ENCODE data around the gene ADAMTSL2.
A peak's percentile ranks its signal among the peaks of the same experiment; 100 is the strongest.

ADAMTSL2 gene

GRCh38 chr9:133527444-133527920 lies 7.0 kb upstream of the ADAMTSL2 start:
- no CpG with 5 or more reads among the region's 18 CpGs for WGBS, 2 donors (ENCODE audit: extremely low coverage in 2 of 2, insufficient read length in 2 of 2, insufficient replicate concordance in 1 of 2)
- no peak overlapping the region for H3K9ac ChIP-seq (ENCODE audit: low read depth, low read length, poor library complexity)
- no peak overlapping the region for H3K4ac ChIP-seq (ENCODE audit: low read length)
- no peak overlapping the region for H2BK12ac ChIP-seq (ENCODE audit: low read length)
- peaks cover 24 to 31% of the 10 kb centered on the region in 2 donors for H3K4me1 ChIP-seq (ENCODE audit: control insufficient read depth in 2 of 2, insufficient read depth in 1 of 2, low read depth in 1 of 2, low read length in 2 of 2)
- no peaks in the 10 kb centered on the region for H3K79me1 ChIP-seq (ENCODE audit: low read depth, low read length)
- H3K9me3 ChIP-seq (replicated peaks in 1 of 2; ENCODE audit: control insufficient read depth in 2 of 2, insufficient read depth in 1 of 2, low read depth in 1 of 2, low read length in 2 of 2), result no peaks in the 10 kb centered on the region
- peaks cover 0 to 38% (median 2%) of the 10 kb centered on the region in 3 experiments for H3K27me3 ChIP-seq (ENCODE audit: control insufficient read depth in 3 of 3, insufficient read depth in 3 of 3, low read depth in 1 of 3, low read length in 3 of 3)
- no peak overlapping the region for H4K8ac ChIP-seq (ENCODE audit: low read depth, low read length)
- H3K14ac ChIP-seq (ENCODE audit: low read length), result no peak overlapping the region
- H3K4me2 ChIP-seq (ENCODE audit: insufficient read depth, low read length, poor library complexity, severe bottlenecking), result peak overlapping the region; percentile 13
- no peak overlapping the region for H2BK5ac ChIP-seq (ENCODE audit: low read length)
- no peak overlapping the region for H4K91ac ChIP-seq (ENCODE audit: low read depth, low read length, poor library complexity)
- no peak overlapping the region for H3K27ac ChIP-seq (replicated peaks; ENCODE audit: low read length)
- peak overlapping the region; percentile 85 for H2AFZ ChIP-seq (ENCODE audit: low read length)
- H3K23ac ChIP-seq (ENCODE audit: low read depth, low read length, poor library complexity), result no peak overlapping the region
- peak overlapping the region; percentile 78 for H3K18ac ChIP-seq (ENCODE audit: low read length)
- no peaks in the 10 kb centered on the region for H3K36me3 ChIP-seq (replicated peaks in 1 of 2; ENCODE audit: control insufficient read depth in 2 of 2, insufficient read depth in 2 of 2, low read length in 2 of 2)
- H2BK15ac ChIP-seq (ENCODE audit: low read length), result no peak overlapping the region
- no peak overlapping the region for H2AK5ac ChIP-seq (ENCODE audit: low read depth, low read length)
- H2BK120ac ChIP-seq (ENCODE audit: low read depth, low read length), result no peak overlapping the region
- H3K4me3 ChIP-seq (ENCODE audit: low read length in 2 of 2), result no peak overlapping the region
- no peak for DNase-seq (ENCODE audit: low spot score)

GRCh38 chr9:133528001-133528875 lies 6.3 kb upstream of the ADAMTSL2 start:
- no peak overlapping the region for H3K9ac ChIP-seq (ENCODE audit: low read depth, low read length, poor library complexity)
- peaks cover 0 to 39% (median 2%) of the 10 kb centered on the region in 3 experiments for H3K27me3 ChIP-seq (ENCODE audit: control insufficient read depth in 3 of 3, insufficient read depth in 3 of 3, low read depth in 1 of 3, low read length in 3 of 3)
- no peak overlapping the region for H4K91ac ChIP-seq (ENCODE audit: low read depth, low read length, poor library complexity)
- H3K4me1 ChIP-seq (ENCODE audit: control insufficient read depth in 2 of 2, insufficient read depth in 1 of 2, low read depth in 1 of 2, low read length in 2 of 2), result peaks cover 24 to 29% of the 10 kb centered on the region in 2 donors
- no peak overlapping the region for H4K8ac ChIP-seq (ENCODE audit: low read depth, low read length)
- no peak overlapping the region for H3K27ac ChIP-seq (replicated peaks; ENCODE audit: low read length)
- H2BK15ac ChIP-seq (ENCODE audit: low read length), result peak overlapping the region; percentile 28
- peak overlapping the region; percentile 17 for H2BK120ac ChIP-seq (ENCODE audit: low read depth, low read length)
- no peak for DNase-seq (ENCODE audit: low spot score)
- H3K23ac ChIP-seq (ENCODE audit: low read depth, low read length, poor library complexity), result no peak overlapping the region
- H3K4me3 ChIP-seq (ENCODE audit: low read length in 2 of 2), result no peak overlapping the region
- no peaks in the 10 kb centered on the region for H3K36me3 ChIP-seq (replicated peaks in 1 of 2; ENCODE audit: control insufficient read depth in 2 of 2, insufficient read depth in 2 of 2, low read length in 2 of 2)
- H3K18ac ChIP-seq (ENCODE audit: low read length), result peak overlapping the region; percentile 78
- no peak overlapping the region for H3K4me2 ChIP-seq (ENCODE audit: insufficient read depth, low read length, poor library complexity, severe bottlenecking)
- H2AK5ac ChIP-seq (ENCODE audit: low read depth, low read length), result peak overlapping the region; percentile 90
- H2BK5ac ChIP-seq (ENCODE audit: low read length), result no peak overlapping the region
- WGBS, 2 donors (ENCODE audit: extremely low coverage in 2 of 2, insufficient read length in 2 of 2, insufficient replicate concordance in 1 of 2), result no CpG with 5 or more reads among the region's 22 CpGs
- H3K79me1 ChIP-seq (ENCODE audit: low read depth, low read length), result no peaks in the 10 kb centered on the region
- H3K4ac ChIP-seq (ENCODE audit: low read length), result no peak overlapping the region
- H2AFZ ChIP-seq (ENCODE audit: low read length), result peak overlapping the region; percentile 85
- no peak overlapping the region for H2BK12ac ChIP-seq (ENCODE audit: low read length)
- H3K9me3 ChIP-seq (replicated peaks in 1 of 2; ENCODE audit: control insufficient read depth in 2 of 2, insufficient read depth in 1 of 2, low read depth in 1 of 2, low read length in 2 of 2), result no peaks in the 10 kb centered on the region
- peak overlapping the region; percentile 39 for H3K14ac ChIP-seq (ENCODE audit: low read length)

GRCh38 chr9:133528876-133529241 lies 5.6 kb upstream of the ADAMTSL2 start:
- Histone ChIP-seq H3K4me2 (ENCODE audit: insufficient read depth, low read length, poor library complexity, severe bottlenecking) (no peak overlapping the region), H4K91ac (ENCODE audit: low read depth, low read length, poor library complexity) (no peak overlapping the region), H2BK120ac (ENCODE audit: low read depth, low read length) (peak overlapping the region; percentile 17), H3K14ac (ENCODE audit: low read length) (no peak overlapping the region), H3K23ac (ENCODE audit: low read depth, low read length, poor library complexity) (no peak overlapping the region), H2BK5ac (ENCODE audit: low read length) (no peak overlapping the region), H3K9me3 (replicated peaks in 1 of 2; ENCODE audit: control insufficient read depth in 2 of 2, insufficient read depth in 1 of 2, low read depth in 1 of 2, low read length in 2 of 2) (no peaks in the 10 kb centered on the region), H3K36me3 (replicated peaks in 1 of 2; ENCODE audit: control insufficient read depth in 2 of 2, insufficient read depth in 2 of 2, low read length in 2 of 2) (no peaks in the 10 kb centered on the region), H3K79me1 (ENCODE audit: low read depth, low read length) (no peaks in the 10 kb centered on the region), H3K27me3 (ENCODE audit: control insufficient read depth in 3 of 3, insufficient read depth in 3 of 3, low read depth in 1 of 3, low read length in 3 of 3) (peaks cover 0 to 43% (median 9%) of the 10 kb centered on the region in 3 experiments), H2BK12ac (ENCODE audit: low read length) (no peak overlapping the region), H4K8ac (ENCODE audit: low read depth, low read length) (no peak overlapping the region), H3K4ac (ENCODE audit: low read length) (no peak overlapping the region), H3K4me1 (ENCODE audit: control insufficient read depth in 2 of 2, insufficient read depth in 1 of 2, low read depth in 1 of 2, low read length in 2 of 2) (peaks cover 29 to 30% of the 10 kb centered on the region in 2 donors), H2BK15ac (ENCODE audit: low read length) (peak overlapping the region; percentile 6), H3K4me3 (ENCODE audit: low read length in 2 of 2) (no peak overlapping the region), H3K18ac (ENCODE audit: low read length) (peak overlapping the region; percentile 54), H2AK5ac (ENCODE audit: low read depth, low read length) (peak overlapping the region; percentile 90), H2AFZ (ENCODE audit: low read length) (no peak overlapping the region), H3K9ac (ENCODE audit: low read depth, low read length, poor library complexity) (no peak overlapping the region), H3K27ac (replicated peaks; ENCODE audit: low read length) (no peak overlapping the region)
- no CpG with 5 or more reads among the region's 11 CpGs for whole genome bisulfite sequencing, 2 donors (ENCODE audit: extremely low coverage in 2 of 2, insufficient read length in 2 of 2, insufficient replicate concordance in 1 of 2)
- DNase-seq (ENCODE audit: low spot score), result no peak

GRCh38 chr9:133529457-133529856 lies 5.0 kb upstream of the ADAMTSL2 start:
- Histone ChIP-seq H4K8ac (ENCODE audit: low read depth, low read length) (no peak overlapping the region), H2BK12ac (ENCODE audit: low read length) (no peak overlapping the region), H2BK120ac (ENCODE audit: low read depth, low read length) (peak overlapping the region; percentile 38), H3K9me3 (replicated peaks in 1 of 2; ENCODE audit: control insufficient read depth in 2 of 2, insufficient read depth in 1 of 2, low read depth in 1 of 2, low read length in 2 of 2) (no peaks in the 10 kb centered on the region), H3K36me3 (replicated peaks in 1 of 2; ENCODE audit: control insufficient read depth in 2 of 2, insufficient read depth in 2 of 2, low read length in 2 of 2) (no peaks in the 10 kb centered on the region), H3K27ac (replicated peaks; ENCODE audit: low read length) (no peak overlapping the region), H3K4me2 (ENCODE audit: insufficient read depth, low read length, poor library complexity, severe bottlenecking) (no peak overlapping the region), H3K23ac (ENCODE audit: low read depth, low read length, poor library complexity) (no peak overlapping the region), H3K27me3 (ENCODE audit: control insufficient read depth in 3 of 3, insufficient read depth in 3 of 3, low read depth in 1 of 3, low read length in 3 of 3) (peaks cover 0 to 49% (median 13%) of the 10 kb centered on the region in 3 experiments), H2AK5ac (ENCODE audit: low read depth, low read length) (peak overlapping the region; percentile 93), H3K14ac (ENCODE audit: low read length) (no peak overlapping the region), H3K79me1 (ENCODE audit: low read depth, low read length) (no peaks in the 10 kb centered on the region), H3K4ac (ENCODE audit: low read length) (no peak overlapping the region), H2BK15ac (ENCODE audit: low read length) (no peak overlapping the region), H3K18ac (ENCODE audit: low read length) (no peak overlapping the region), H3K4me3 (ENCODE audit: low read length in 2 of 2) (no peak overlapping the region), H2AFZ (ENCODE audit: low read length) (no peak overlapping the region), H3K9ac (ENCODE audit: low read depth, low read length, poor library complexity) (peak overlapping the region; percentile 27), H2BK5ac (ENCODE audit: low read length) (no peak overlapping the region), H3K4me1 (ENCODE audit: control insufficient read depth in 2 of 2, insufficient read depth in 1 of 2, low read depth in 1 of 2, low read length in 2 of 2) (peaks cover 33 to 35% of the 10 kb centered on the region in 2 donors), H4K91ac (ENCODE audit: low read depth, low read length, poor library complexity) (no peak overlapping the region)
- no CpG with 5 or more reads among the region's 7 CpGs for WGBS, 2 donors (ENCODE audit: extremely low coverage in 2 of 2, insufficient read length in 2 of 2, insufficient replicate concordance in 1 of 2)
- no peak for DNase-seq (ENCODE audit: low spot score)
